Fibroblast of the aortic adventitia (primary cell): Measurements from ENCODE around the gene DOCK3. TPM values are rescaled to one million over a fixed set of nuclear protein-coding genes. Genes with fewer than 3 reads are reported as not detected.

Experiments
- DNase-seq: peaks from one replicate; pipeline ENCODE4 v3.0.0-alpha.2; 2010; ENCODE audit warnings: low read depth
- H3K4me3 ChIP-seq: 2 replicates; pipeline ENCODE4 v1.5.1; 2011; ENCODE audit warnings: low read depth, mild to moderate bottlenecking, control low read depth, low read length, moderate library complexity
- total RNA-seq: library from RNA; depleted of rRNA; stranded (reverse); fragments of >200 nt; gene quantifications from 2 replicates; pipeline ENCODE4 v1.2.3, GENCODE V29; 2012; ENCODE audit warnings: low replicate concordance
- TF ChIP-seq, protein P1 (sequence below): IDR thresholded peaks from 2 replicates; pipeline ENCODE4 v1.5.1; 2011; ENCODE audit warnings: mild to moderate bottlenecking, low read length, control low read depth, inconsistent platforms; ENCODE audit not compliant: insufficient read depth

Gene DOCK3
- total RNA-seq, 1 donor: 0.36 TPM

DNA sequence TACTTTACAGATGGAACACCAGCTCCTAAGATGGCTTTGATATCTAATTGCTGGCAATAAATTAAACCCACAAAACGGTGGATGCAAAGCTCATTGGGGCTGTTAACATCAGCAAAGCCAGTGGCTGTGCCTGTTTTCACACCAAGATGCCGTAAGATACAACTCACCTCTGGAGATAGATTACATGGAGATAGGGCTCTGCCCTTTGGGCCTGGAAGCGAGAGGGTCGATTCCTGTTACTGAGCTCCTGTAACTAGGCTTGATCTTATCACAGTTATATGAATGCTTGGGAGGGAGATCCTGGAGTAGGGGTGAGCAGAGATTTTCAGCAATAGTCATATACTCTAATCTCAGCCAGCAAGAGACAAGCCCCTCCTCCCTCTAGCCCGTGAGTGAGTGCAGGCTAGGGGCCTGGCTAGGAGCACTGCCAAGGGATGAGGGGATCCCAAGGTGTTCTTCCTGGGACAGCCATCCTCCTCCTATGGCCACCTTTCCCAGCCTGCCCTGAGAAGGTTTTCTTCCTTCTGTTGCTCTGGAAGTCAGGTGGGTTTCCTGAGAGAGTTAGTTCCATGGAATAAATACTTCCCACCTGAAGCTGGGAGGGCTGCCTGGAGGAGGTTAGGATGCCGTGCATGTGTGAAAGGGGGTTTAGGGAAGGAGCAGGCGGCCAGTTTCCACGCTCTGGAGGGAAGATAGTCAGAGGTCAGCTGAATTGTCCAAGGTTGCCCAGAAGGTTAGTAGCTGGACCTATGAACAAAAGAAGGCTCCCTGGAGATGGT is 18.1 kb upstream of the DOCK3 start:
- no peak overlapping the region for H3K4me3 ChIP-seq
- TF ChIP-seq, protein P1, sequence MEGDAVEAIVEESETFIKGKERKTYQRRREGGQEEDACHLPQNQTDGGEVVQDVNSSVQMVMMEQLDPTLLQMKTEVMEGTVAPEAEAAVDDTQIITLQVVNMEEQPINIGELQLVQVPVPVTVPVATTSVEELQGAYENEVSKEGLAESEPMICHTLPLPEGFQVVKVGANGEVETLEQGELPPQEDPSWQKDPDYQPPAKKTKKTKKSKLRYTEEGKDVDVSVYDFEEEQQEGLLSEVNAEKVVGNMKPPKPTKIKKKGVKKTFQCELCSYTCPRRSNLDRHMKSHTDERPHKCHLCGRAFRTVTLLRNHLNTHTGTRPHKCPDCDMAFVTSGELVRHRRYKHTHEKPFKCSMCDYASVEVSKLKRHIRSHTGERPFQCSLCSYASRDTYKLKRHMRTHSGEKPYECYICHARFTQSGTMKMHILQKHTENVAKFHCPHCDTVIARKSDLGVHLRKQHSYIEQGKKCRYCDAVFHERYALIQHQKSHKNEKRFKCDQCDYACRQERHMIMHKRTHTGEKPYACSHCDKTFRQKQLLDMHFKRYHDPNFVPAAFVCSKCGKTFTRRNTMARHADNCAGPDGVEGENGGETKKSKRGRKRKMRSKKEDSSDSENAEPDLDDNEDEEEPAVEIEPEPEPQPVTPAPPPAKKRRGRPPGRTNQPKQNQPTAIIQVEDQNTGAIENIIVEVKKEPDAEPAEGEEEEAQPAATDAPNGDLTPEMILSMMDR: no peak
- no peak for DNase-seq

DNA sequence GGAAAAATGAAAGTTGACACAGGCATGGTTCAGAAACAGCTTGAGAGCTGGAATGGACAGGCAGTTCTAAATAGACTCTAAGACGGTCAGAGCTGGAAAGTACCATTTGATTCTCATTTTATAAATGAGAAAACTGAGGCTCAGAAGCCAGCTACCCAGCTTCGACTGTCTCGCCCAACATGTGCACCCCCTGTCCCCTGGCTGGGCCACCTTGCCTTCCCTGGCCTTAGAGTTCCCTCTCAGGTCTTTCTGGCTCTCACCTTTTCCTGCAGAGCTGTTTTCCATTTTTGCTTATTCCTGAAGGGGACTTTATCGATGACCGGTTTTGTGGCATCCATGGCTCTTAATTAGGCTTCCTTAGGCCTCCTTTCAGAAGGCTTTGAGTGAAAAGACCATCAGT is 17.3 kb upstream of the DOCK3 start:
- no peak for DNase-seq
- no peak overlapping the region for H3K4me3 ChIP-seq
- TF ChIP-seq, protein P1: no peak

GRCh38 chr3:50657816-50658215 is 16.9 kb upstream of the DOCK3 start:
- TF ChIP-seq, protein P1: no peak
- H3K4me3 ChIP-seq: no peak overlapping the region
- DNase-seq: no peak

DNA sequence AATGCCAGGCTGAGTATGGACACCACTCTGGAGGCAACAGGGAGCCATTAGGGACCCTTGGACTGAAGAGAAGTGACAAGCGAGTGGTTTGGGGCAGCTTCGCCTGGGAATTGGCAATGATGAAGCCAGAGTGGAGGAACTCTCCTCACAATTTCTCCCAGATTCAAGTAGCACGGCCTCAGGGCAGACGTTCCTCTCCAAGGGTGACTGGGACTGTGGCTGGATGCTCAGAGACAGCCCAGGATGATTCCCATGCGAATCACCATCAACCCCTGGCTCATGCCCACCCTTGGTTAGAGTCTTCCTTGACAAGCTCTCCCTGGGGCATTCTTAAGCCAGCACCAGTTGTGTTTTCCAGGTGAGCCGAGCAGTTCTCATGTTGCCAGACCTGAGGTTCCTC is 16.3 kb upstream of the DOCK3 start:
- no peak overlapping the region for H3K4me3 ChIP-seq
- no peak for DNase-seq
- TF ChIP-seq, protein P1: no peak

DNA sequence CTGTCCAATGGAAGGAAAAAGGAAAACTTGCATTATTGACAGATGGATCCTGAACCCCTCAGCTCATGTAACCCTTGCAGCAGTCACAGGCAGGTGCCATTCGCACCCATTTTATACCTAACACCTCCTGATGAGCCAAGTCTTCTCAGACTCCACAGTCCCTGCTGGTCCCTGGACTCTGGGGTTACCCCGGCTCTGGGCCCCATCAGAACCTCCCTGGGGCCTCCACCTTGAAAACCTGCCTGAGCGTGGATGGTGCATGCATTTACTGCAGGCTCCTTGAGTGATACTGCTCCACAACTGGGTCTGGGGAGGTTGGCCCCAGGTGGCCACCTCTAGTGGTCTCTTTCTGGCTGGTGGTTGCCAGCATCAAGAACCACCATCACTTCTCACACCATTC is 15.9 kb upstream of the DOCK3 start:
- no peak overlapping the region for H3K4me3 ChIP-seq
- DNase-seq: no peak
- TF ChIP-seq, protein P1: no peak

DNA sequence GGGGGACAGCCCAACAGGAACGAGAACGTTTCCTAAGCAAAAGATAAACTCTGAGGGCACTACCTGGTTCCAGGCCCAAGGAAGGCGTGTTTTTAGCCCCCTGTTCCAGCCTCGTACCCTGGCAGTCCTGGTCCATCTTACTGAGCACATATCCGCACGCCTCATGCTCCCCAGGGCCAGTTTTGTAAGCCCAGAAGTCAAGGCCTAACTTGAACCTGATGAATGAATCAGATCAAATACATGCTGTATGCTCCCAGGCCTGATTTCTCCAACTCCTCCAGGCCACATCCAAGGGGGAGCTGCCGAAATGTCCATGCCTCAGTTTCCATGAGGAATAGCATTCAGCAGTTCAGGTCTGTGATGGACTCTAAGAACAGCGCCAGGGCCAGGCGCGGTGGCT is 14.3 kb upstream of the DOCK3 start:
- TF ChIP-seq, protein P1: no peak
- no peak for DNase-seq
- no peak overlapping the region for H3K4me3 ChIP-seq
